AG04449 (cell line): ENCODE data around the gene IL6R.

Experiments
- CTCF ChIA-PET: fragments of 350-600 bp; formaldehyde crosslinking; extraction: SDS; loops from one replicate; lab custom pipeline; 2021; ENCODE audit warnings: antibody characterized with exemption; lab: Yijun Ruan, JAX
- POLR2A ChIA-PET: fragments of 400-600, 350-600 bp; formaldehyde crosslinking; extraction: SDS; loops from one replicate; lab custom pipeline; 2020; ENCODE audit warnings: antibody characterized with exemption, inconsistent platforms; lab: Yijun Ruan, JAX
- DNase-seq: peaks from one replicate; pipeline ENCODE4 v3.0.0-alpha.2; 2010; ENCODE audit warnings: low read depth, low spot score
- H3K4me3 ChIP-seq: 2 replicates; pipeline ENCODE4 v1.5.1; 2011; ENCODE audit warnings: low read depth, mild to moderate bottlenecking, control low read depth, low read length
- TF ChIP-seq, protein P1 (sequence below): IDR thresholded peaks from one replicate; pipeline ENCODE4 v1.5.1; 2011; ENCODE audit warnings: mild to moderate bottlenecking, moderate library complexity, low read length, control low read depth, inconsistent platforms; ENCODE audit not compliant: insufficient read depth; ENCODE audit errors: missing control alignments

IL6R gene

DNA sequence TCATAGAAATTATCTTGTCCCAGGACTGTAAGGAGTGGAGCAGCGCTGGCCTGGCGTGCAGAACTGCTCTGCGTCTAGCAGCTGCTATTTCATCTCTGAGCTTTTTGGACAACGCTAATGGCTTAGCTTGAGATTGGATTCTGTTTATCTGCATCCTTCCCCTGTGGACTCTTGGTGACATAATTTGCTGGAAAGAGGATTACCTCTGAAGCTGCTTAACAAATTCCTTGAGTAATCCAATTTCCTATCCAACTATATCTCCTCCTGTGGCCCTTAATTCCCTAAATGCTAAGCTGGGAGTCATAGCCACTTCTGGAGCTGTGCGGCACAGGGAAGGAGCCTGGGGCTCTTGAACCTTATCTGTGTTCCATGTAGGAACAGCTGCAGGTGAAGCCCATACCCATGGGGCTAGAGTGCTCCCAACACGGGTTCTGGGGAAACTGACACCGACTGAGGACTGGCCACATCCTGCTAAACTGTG lies 43.2 kb downstream of the IL6R start:
- DNase-seq = no peak
- TF ChIP-seq, protein P1, sequence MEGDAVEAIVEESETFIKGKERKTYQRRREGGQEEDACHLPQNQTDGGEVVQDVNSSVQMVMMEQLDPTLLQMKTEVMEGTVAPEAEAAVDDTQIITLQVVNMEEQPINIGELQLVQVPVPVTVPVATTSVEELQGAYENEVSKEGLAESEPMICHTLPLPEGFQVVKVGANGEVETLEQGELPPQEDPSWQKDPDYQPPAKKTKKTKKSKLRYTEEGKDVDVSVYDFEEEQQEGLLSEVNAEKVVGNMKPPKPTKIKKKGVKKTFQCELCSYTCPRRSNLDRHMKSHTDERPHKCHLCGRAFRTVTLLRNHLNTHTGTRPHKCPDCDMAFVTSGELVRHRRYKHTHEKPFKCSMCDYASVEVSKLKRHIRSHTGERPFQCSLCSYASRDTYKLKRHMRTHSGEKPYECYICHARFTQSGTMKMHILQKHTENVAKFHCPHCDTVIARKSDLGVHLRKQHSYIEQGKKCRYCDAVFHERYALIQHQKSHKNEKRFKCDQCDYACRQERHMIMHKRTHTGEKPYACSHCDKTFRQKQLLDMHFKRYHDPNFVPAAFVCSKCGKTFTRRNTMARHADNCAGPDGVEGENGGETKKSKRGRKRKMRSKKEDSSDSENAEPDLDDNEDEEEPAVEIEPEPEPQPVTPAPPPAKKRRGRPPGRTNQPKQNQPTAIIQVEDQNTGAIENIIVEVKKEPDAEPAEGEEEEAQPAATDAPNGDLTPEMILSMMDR = no peak
- ChIA-PET POLR2A (no interaction called here), CTCF (interaction anchor here (0.9 to 1.2 kb wide), 3 partner anchors 31 to 124 kb away, joined by 3 to 4 read pairs (median 3); no protein-coding TSS in a partner anchor)
- H3K4me3 ChIP-seq = no peak overlapping the region

DNA sequence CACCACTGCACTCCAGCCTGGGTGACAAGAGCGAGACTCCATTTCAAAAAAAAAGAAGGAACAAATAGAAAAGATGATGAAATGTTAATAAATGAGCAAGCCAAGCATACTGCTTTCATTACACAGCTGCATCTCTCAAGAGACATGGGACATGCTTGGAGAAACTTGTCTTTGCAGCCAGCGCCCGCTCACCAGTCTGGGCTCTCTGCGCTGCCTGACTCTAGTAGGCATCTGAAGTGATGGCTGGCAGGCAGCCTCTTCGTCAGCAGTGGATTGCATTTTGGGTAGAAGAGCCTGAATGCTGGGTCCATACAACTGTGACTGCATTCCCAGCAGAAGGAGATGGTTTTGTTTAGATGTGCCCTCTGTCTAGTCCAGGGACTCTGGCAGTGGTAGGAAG lies 48.0 kb downstream of the IL6R start:
- DNase-seq = no peak
- no peak overlapping the region for H3K4me3 ChIP-seq
- ChIA-PET CTCF (interaction anchor here (0.8 kb wide), 1 partner anchor 12 kb away, joined by 3 read pairs; no protein-coding TSS in a partner anchor), POLR2A (interaction anchor here (1.6 kb wide), 1 partner anchor 10 kb away, joined by 4 read pairs; no protein-coding TSS in a partner anchor)
- TF ChIP-seq, protein P1 = no peak

DNA sequence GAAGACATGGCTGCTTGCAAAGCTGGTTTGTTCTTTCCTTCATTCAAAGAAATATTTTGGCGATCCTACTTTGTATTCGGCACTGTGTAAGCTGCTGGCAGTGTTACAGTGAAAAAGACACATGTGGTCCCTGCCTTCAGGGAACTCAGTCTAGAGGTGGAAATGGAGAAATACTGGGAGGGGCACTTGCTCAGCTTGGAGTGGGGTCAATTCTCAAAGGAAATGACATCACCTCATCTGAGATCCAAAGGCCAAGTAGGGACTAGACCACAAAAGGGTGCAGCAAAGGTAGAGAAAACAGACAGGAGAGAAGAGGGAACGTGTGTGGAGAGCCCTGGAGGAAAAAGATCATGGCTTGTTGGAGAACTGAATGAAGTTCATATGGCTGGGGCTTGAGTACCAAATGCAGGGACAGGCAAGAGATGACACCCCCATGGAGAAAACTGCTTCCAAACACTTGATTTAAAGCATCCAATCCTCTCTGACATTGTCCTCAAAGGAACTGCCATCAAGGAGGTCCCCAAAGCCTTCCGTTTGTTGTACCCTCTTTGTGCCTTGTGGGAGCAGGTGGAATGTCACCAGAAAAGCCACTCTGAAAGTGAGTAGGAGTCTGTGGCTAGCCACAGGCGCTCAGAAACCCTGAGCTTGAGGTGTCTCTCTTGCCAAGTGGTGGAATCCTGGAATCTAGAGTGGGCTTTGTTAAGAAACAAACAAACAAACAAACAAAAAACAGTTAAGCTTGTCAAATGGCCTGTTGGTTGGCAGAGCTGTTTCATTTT lies 48.6 kb downstream of the IL6R start:
- TF ChIP-seq, protein P1 = no peak
- POLR2A ChIA-PET = interaction anchor here (0.6 to 1.6 kb wide), 2 partner anchors 9 to 512 kb away, joined by 3 to 4 read pairs; no protein-coding TSS in a partner anchor
- no peak overlapping the region for H3K4me3 ChIP-seq
- CTCF ChIA-PET = interaction anchor here (0.8 to 1.1 kb wide), 2 partner anchors 12 to 13 kb away, joined by 3 read pairs; no protein-coding TSS in a partner anchor
- no peak for DNase-seq

DNA sequence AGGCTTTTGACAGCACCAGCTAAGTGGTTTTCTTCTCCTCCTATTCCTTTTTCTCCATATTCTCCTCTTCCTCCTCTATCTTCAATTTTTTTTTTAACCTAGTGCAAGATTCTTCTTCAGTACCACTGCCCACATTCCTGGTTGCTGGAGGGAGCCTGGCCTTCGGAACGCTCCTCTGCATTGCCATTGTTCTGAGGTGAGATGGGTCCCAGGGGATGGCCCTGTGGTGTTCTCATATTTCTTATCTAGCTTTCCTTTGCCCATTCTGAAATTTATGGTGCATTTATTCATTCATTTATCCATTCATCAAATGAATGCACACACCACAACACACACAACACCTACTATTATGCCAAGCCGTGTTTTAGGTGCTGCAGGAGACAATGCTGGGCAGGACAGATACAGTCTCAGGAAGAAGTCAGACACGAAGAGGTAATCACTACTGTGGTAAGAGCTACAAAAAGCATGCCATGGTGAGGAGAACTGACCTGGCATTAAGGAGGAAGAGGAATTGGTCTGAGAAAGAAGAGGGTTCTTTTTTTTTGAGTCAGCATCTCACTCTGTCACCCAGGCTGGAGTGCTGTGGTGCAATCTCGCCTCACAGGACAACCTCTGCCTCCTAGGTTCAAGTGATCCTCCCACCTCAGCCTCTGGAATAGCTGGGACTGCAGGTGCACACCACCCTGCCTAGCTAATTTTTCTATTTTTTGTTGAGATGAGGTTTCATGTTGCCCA lies 49.4 kb downstream of the IL6R start:
- ChIA-PET POLR2A (interaction anchor here (0.6 to 1.6 kb wide), 2 partner anchors 8 to 511 kb away, joined by 3 to 4 read pairs; no protein-coding TSS in a partner anchor), CTCF (interaction anchor here (1.1 kb wide), 1 partner anchor 12 kb away, joined by 3 read pairs; no protein-coding TSS in a partner anchor)
- H3K4me3 ChIP-seq = no peak overlapping the region
- no peak for DNase-seq
- TF ChIP-seq, protein P1 = no peak

DNA sequence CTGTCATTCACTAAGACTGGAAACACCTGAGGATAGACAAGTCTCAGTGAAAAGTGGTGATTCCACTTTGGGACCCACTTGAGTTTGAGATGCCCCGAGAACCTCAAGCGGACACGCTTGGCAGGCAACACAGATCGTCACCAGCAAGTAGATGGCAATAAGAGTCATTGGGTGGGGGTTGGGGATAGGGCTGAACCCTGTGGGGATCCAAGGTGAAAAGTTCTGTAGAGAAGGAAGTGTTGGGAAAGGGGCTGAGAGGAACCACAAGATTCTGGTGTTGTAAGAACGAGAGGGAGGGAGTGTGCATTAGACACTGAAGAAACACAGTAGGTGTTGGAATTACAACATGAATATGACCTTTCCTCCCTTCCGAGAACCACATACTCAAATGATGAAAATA lies 51.5 kb downstream of the IL6R start:
- no peak overlapping the region for H3K4me3 ChIP-seq
- TF ChIP-seq, protein P1 = no peak
- ChIA-PET CTCF (no interaction called here), POLR2A (no interaction called here)
- no peak for DNase-seq
